ENCODE data around the gene LYRM9.
"Not testable (repeated sequence)": the region's sequence is repeated elsewhere in the genome, so short reads cannot be mapped to it uniquely, and the experiment has no call there.

GRCh38 chr17:27838607-27839006 is 54.6 kb downstream of the LYRM9 start:
- not testable (repeated sequence) for TF ChIP-seq EP300, CTCF (IDR thresholded peaks at IDR 0.05)
